K562 (cell line): ENCODE data around the gene C2orf42. TPM values are rescaled to one million over a fixed set of nuclear protein-coding genes. Genes with fewer than 3 reads are reported as not detected.

Experiments
- ARID3A ChIP-seq: IDR thresholded peaks from 2 replicates; pipeline ENCODE4 v1.6.1; 2012; ENCODE audit warnings: low read depth, low read length, improper control_type of control experiment, borderline replicate concordance
- ATF1 ChIP-seq, 2 experiments: fragments of 450-650 bp in 1 of 2; IDR thresholded peaks; 2 replicates each; pipeline ENCODE4 v1.6.1; 2016; ENCODE audit warnings: missing compliant biosample characterization in 1 of 2, missing genetic modification characterization in 1 of 2
- CBX1 ChIP-seq: sonication (generic); IDR thresholded peaks from 2 replicates; pipeline ENCODE4 v1.6.1; 2016; ENCODE audit warnings: antibody characterized with exemption, low read depth, mild to moderate bottlenecking
- CHAMP1 ChIP-seq: fragments of 450-650 bp; IDR thresholded peaks from 2 replicates; pipeline ENCODE4 v1.6.1; 2016; ENCODE audit warnings: mild to moderate bottlenecking
- CREB1 ChIP-seq, 2 experiments: sonication (generic) in 1 of 2; formaldehyde crosslinking in 1 of 2; IDR thresholded peaks; 2 replicates each; pipeline versions ENCODE4 v1.6.1 to v1.8.0; 2012 to 2022; ENCODE audit warnings: inconsistent platforms in 1 of 2, mild to moderate bottlenecking in 1 of 2, missing genetic modification reagents in 1 of 2, moderate library complexity in 1 of 2
- ERF ChIP-seq: fragments of 450-650 bp; formaldehyde crosslinking; IDR thresholded peaks from 2 replicates; pipeline ENCODE4 v1.4.0; 2020; ENCODE audit warnings: mild to moderate bottlenecking, mixed read lengths
- FOSL1 ChIP-seq: fragments of 200-800 bp; sonication (Bioruptor generic); conservative IDR thresholded peaks from 2 replicates; pipeline ENCODE4 v1.6.1; 2016; ENCODE audit warnings: missing genetic modification characterization, missing compliant biosample characterization
- FOXA1 ChIP-seq: fragments of 450-650 bp; IDR thresholded peaks from 2 replicates; pipeline ENCODE4 v1.6.1; 2016; ENCODE audit warnings: mild to moderate bottlenecking, borderline replicate concordance
- MECOM ChIP-seq: fragments of 250-450 bp; sonication (Bioruptor Pico); IDR thresholded peaks from 2 replicates; pipeline ENCODE4 v1.8.0; 2022; ENCODE audit warnings: inconsistent platforms
- NEUROD1 ChIP-seq: fragments of 150-350 bp; IDR thresholded peaks from 2 replicates; pipeline ENCODE4 v1.6.1; 2014; ENCODE audit warnings: borderline replicate concordance, low read length, low read depth; ENCODE audit not compliant: partially characterized antibody
- NKRF ChIP-seq: fragments of 450-650 bp; IDR thresholded peaks from 2 replicates; pipeline ENCODE4 v1.6.1; 2016; ENCODE audit warnings: borderline replicate concordance
- RAD21 ChIP-seq, 2 experiments: fragments of 250-450 bp in 1 of 2; fragments of 450-650 bp in 1 of 2; sonication (Bioruptor Pico) in 1 of 2; formaldehyde crosslinking in 1 of 2; IDR thresholded peaks in 1 of 2; conservative IDR thresholded peaks in 1 of 2; 2 replicates each; pipeline versions ENCODE4 v1.4.0 to v1.8.0; 2020 to 2022; ENCODE audit warnings: mild to moderate bottlenecking in 2 of 2, moderate library complexity in 1 of 2
- TAF15 ChIP-seq: fragments of 200-400 bp; formaldehyde crosslinking; IDR thresholded peaks from 2 replicates; pipeline ENCODE4 v1.6.1; 2017; ENCODE audit warnings: mild to moderate bottlenecking, low read depth, low read length, moderate library complexity
- TAF7 ChIP-seq: fragments of 450-650 bp; IDR thresholded peaks from 2 replicates; pipeline ENCODE4 v1.6.1; 2016; ENCODE audit warnings: missing genetic modification characterization, missing compliant biosample characterization
- TEAD2 ChIP-seq: fragments of 450-650 bp; IDR thresholded peaks from 2 replicates; pipeline ENCODE4 v1.6.1; 2016; ENCODE audit warnings: missing genetic modification characterization, control low read depth, missing compliant biosample characterization
- ZNF12 ChIP-seq: sonication (generic); formaldehyde crosslinking; IDR thresholded peaks from 2 replicates; pipeline ENCODE4 v1.4.0; 2020; ENCODE audit warnings: mild to moderate bottlenecking, missing genetic modification reagents
- ZNF23 ChIP-seq: fragments of 250-450 bp; sonication (Bioruptor Pico); IDR thresholded peaks from 2 replicates; pipeline ENCODE4 v1.4.0; 2020; ENCODE audit warnings: mild to moderate bottlenecking
- ZNF3 ChIP-seq: fragments of 250-450 bp; sonication (Bioruptor Pico); IDR thresholded peaks from 2 replicates; pipeline ENCODE4 v1.5.0; 2021; ENCODE audit warnings: mild to moderate bottlenecking, moderate library complexity
- polyA plus RNA-seq, 8 experiments: library from polyadenylated mRNA; depleted of rRNA in 4 of 8; stranded (reverse) in 5 of 8; unstranded in 3 of 8; fragments of >200 nt; fragmentation: Nextera tagmentation in 2 of 8; fragmentation: Illumina TruSeq in 1 of 8; extraction: Ambion mirVana in 2 of 8; extraction: Trizol in 1 of 8; gene quantifications; 2 replicates each; pipeline versions ENCODE4 v1.2.1 to v1.2.3, GENCODE V29; 2011 to 2014; ENCODE audit warnings: inconsistent platforms in 1 of 8, missing spikeins in 1 of 8
- total RNA-seq, 7 experiments: library from RNA; depleted of rRNA in 6 of 7; stranded (reverse); fragments of >200 nt in 6 of 7; fragmentation: Illumina TruSeq in 2 of 7; extraction: Trizol in 2 of 7; gene quantifications; 2 replicates each; pipeline versions ENCODE4 v1.2.1 to v1.2.3, GENCODE V29; 2011 to 2021; ENCODE audit warnings: low replicate concordance in 1 of 7
- TF ChIP-seq, protein P1 (sequence below): fragments of 450-650 bp; IDR thresholded peaks from 2 replicates; pipeline ENCODE4 v1.7.1; 2018; ENCODE audit warnings: mild to moderate bottlenecking, low read depth; ENCODE audit not compliant: partially characterized antibody

Gene C2orf42
- total and polyA plus RNA-seq, 9 of the 15 experiments (the other 6 are each of a cell fraction or from before 2014, with no cell fraction given) = 4.6 to 10.9 (median 7.5) TPM

DNA sequence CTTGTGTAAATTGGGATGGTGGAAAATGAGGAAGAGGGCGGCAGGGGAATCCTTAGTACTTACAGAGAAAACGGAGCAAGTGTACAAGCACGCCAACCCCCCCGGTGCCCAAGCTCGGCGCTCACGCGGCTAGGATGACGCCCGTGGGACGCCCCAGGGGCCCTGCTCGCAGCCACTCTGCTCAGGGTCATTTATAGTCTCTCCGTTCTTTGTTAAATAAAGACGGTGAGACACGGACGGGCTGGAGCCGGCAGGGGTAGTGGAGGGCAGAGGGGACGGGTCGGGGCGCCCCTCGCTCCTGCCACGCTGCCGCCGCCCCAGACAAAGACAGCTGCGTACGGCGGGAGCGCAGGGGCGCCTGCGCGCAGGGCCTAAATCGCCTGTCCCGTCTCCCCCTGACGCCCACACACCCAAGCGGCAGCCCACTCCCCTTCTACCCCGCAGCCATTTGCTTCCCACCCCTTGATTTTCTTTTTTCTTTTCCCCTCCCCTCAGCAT is 65.8 kb downstream of the C2orf42 start (continued):
- TF ChIP-seq, protein P1, sequence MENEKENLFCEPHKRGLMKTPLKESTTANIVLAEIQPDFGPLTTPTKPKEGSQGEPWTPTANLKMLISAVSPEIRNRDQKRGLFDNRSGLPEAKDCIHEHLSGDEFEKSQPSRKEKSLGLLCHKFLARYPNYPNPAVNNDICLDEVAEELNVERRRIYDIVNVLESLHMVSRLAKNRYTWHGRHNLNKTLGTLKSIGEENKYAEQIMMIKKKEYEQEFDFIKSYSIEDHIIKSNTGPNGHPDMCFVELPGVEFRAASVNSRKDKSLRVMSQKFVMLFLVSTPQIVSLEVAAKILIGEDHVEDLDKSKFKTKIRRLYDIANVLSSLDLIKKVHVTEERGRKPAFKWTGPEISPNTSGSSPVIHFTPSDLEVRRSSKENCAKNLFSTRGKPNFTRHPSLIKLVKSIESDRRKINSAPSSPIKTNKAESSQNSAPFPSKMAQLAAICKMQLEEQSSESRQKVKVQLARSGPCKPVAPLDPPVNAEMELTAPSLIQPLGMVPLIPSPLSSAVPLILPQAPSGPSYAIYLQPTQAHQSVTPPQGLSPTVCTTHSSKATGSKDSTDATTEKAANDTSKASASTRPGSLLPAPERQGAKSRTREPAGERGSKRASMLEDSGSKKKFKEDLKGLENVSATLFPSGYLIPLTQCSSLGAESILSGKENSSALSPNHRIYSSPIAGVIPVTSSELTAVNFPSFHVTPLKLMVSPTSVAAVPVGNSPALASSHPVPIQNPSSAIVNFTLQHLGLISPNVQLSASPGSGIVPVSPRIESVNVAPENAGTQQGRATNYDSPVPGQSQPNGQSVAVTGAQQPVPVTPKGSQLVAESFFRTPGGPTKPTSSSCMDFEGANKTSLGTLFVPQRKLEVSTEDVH = no peak
- no peak for TF ChIP-seq ZNF3 (CRISPR knock-in tag)
- no peak for TF ChIP-seq NKRF
- no peak for TF ChIP-seq FOXA1
- no peak for TF ChIP-seq ARID3A
- no peak for TF ChIP-seq CBX1
- no peak for TF ChIP-seq TEAD2 (tag)
- no peak for TF ChIP-seq ATF1 (CRISPR knock-in tag; IDR thresholded peaks at IDR 0.05)
- peak; percentile 59 for TF ChIP-seq ATF1 (tag; IDR thresholded peaks at IDR 0.05)
- TF ChIP-seq NEUROD1 = no peak
- TF ChIP-seq CHAMP1 = no peak
- TF ChIP-seq MECOM (CRISPR knock-in tag) = 0 out of 2 replicates have a peak, but pooled peaks have one; percentile 16
- TF ChIP-seq CREB1 (IDR thresholded peaks at IDR 0.05) = no peak
- TF ChIP-seq CREB1 (CRISPR knock-in tag; IDR thresholded peaks at IDR 0.05) = no peak
- TF ChIP-seq TAF15 = no peak
- no peak for TF ChIP-seq RAD21 (CRISPR knock-in tag; conservative IDR thresholded peaks at IDR 0.05 in 1 of 2, IDR thresholded peaks at IDR 0.05 in 1 of 2)
- 0 out of 2 replicates have a peak, but pooled peaks have one; percentile 5 for TF ChIP-seq TAF7 (tag)
- TF ChIP-seq ZNF23 (CRISPR knock-in tag) = no peak
- peak; percentile 85 for TF ChIP-seq ERF (CRISPR knock-in tag)
- 0 out of 2 replicates have a peak, but pooled peaks have one; percentile 15 for TF ChIP-seq ZNF12 (CRISPR knock-in tag)
- TF ChIP-seq FOSL1 (tag) = no peak; the same call in 1 of the 2 replicates
